ENCODE measurements around the gene FAHD1.
"Not testable (repeated sequence)": the region's sequence is repeated elsewhere in the genome, so short reads cannot be mapped to it uniquely, and the experiment has no call there.

The FAHD1 gene

GRCh38 chr16:1791943-1792812, 34.8 kb upstream of the FAHD1 start:
- Histone ChIP-seq H3K9ac (ENCODE audit: insufficient read length) (no peak overlapping the region), H3K9me3 (ENCODE audit: low read depth, low read length) (no peaks in the 10 kb centered on the region), H3K27ac (no peak overlapping the region), H3K4me3 (no peak overlapping the region), H3K36me3 (ENCODE audit: insufficient read depth, low read length) (no peaks in the 10 kb centered on the region; the same call in 1 of the 2 replicates)
- no peak for DNase-seq (ENCODE audit: low read depth, low spot score)
- no peak for TF ChIP-seq EZH2 (IDR thresholded peaks at IDR 0.05)
- TF ChIP-seq FOXP2 (optimal IDR thresholded peaks at IDR 0.05; ENCODE audit: control extremely low read depth, extremely low read length, insufficient read depth): no peak
- no peak for TF ChIP-seq POLR2AphosphoS5 (IDR thresholded peaks at IDR 0.05; ENCODE audit: borderline replicate concordance, low read depth, low read length)

- Histone ChIP-seq H3K27ac (no peak overlapping the region), H3K9ac (ENCODE audit: insufficient read length) (no peak overlapping the region), H3K36me3 (ENCODE audit: insufficient read depth, low read length) (no peaks in the 10 kb centered on the region; the same call in 1 of the 2 replicates), H3K4me3 (no peak overlapping the region), H3K9me3 (ENCODE audit: low read depth, low read length) (no peaks in the 10 kb centered on the region)
- no peak for DNase-seq (ENCODE audit: low read depth, low spot score)
- no peak for TF ChIP-seq POLR2AphosphoS5 (IDR thresholded peaks at IDR 0.05; ENCODE audit: borderline replicate concordance, low read depth, low read length)
- no peak for TF ChIP-seq EZH2 (IDR thresholded peaks at IDR 0.05)
- TF ChIP-seq FOXP2 (optimal IDR thresholded peaks at IDR 0.05; ENCODE audit: control extremely low read depth, extremely low read length, insufficient read depth): no peak
Observed at GRCh38 chr16:1792836-1793577, 34.0 kb upstream of the FAHD1 start.

- Histone ChIP-seq H3K4me3 (no peak within 1 kb of the TSS), H3K36me3 (ENCODE audit: insufficient read depth, low read length) (no peaks in the 10 kb centered on the region), H3K27ac (no peak within 1 kb of the TSS), H3K9ac (ENCODE audit: insufficient read length) (no peak within 1 kb of the TSS), H3K9me3 (ENCODE audit: low read depth, low read length) (no peaks in the 10 kb centered on the region)
- TF ChIP-seq EZH2 (IDR thresholded peaks at IDR 0.05) (no peak), FOXP2 (optimal IDR thresholded peaks at IDR 0.05; ENCODE audit: control extremely low read depth, extremely low read length, insufficient read depth) (no peak), POLR2AphosphoS5 (IDR thresholded peaks at IDR 0.05; ENCODE audit: borderline replicate concordance, low read depth, low read length) (no peak)
- DNase-seq (ENCODE audit: low read depth, low spot score): no peak
Observed at GRCh38 chr16:1793578-1794220, 33.3 kb upstream of the FAHD1 start, which contains the start of gene IGFALS. IGFALS (minus strand) TSS chr16:1793705; CDS start chr16:1793652, 53 bp downstream.

- Histone ChIP-seq H3K9me3 (ENCODE audit: low read depth, low read length) (no peaks in the 10 kb centered on the region), H3K36me3 (ENCODE audit: insufficient read depth, low read length) (no peaks in the 10 kb centered on the region), H3K9ac (ENCODE audit: insufficient read length) (no peak overlapping the region), H3K27ac (no peak overlapping the region), H3K4me3 (no peak overlapping the region)
- TF ChIP-seq POLR2AphosphoS5 (IDR thresholded peaks at IDR 0.05; ENCODE audit: borderline replicate concordance, low read depth, low read length) (no peak), FOXP2 (optimal IDR thresholded peaks at IDR 0.05; ENCODE audit: control extremely low read depth, extremely low read length, insufficient read depth) (no peak), EZH2 (IDR thresholded peaks at IDR 0.05) (no peak)
- DNase-seq (ENCODE audit: low read depth, low spot score): no peak
Observed at GRCh38 chr16:1794221-1794871, 32.7 kb upstream of the FAHD1 start.

GRCh38 chr16:1794908-1795666, 31.9 kb upstream of the FAHD1 start:
- DNase-seq (ENCODE audit: low read depth, low spot score): no peak
- Histone ChIP-seq H3K9me3 (ENCODE audit: low read depth, low read length) (no peaks in the 10 kb centered on the region), H3K9ac (ENCODE audit: insufficient read length) (no peak overlapping the region), H3K4me3 (no peak overlapping the region), H3K27ac (no peak overlapping the region), H3K36me3 (ENCODE audit: insufficient read depth, low read length) (no peaks in the 10 kb centered on the region)
- TF ChIP-seq POLR2AphosphoS5 (IDR thresholded peaks at IDR 0.05; ENCODE audit: borderline replicate concordance, low read depth, low read length) (no peak), EZH2 (IDR thresholded peaks at IDR 0.05) (no peak), FOXP2 (optimal IDR thresholded peaks at IDR 0.05; ENCODE audit: control extremely low read depth, extremely low read length, insufficient read depth) (no peak)

- not testable (repeated sequence) for H3K27ac ChIP-seq; H3K9ac ChIP-seq (ENCODE audit: insufficient read length); H3K36me3 ChIP-seq (ENCODE audit: insufficient read depth, low read length); H3K4me3 ChIP-seq; DNase-seq (ENCODE audit: low read depth, low spot score); H3K9me3 ChIP-seq (ENCODE audit: low read depth, low read length)
Observed at GRCh38 chr16:1799263-1799662, 27.7 kb upstream of the FAHD1 start.

- H3K9me3 ChIP-seq (ENCODE audit: low read depth, low read length): no peaks in the 10 kb centered on the region
- no peaks in the 10 kb centered on the region for H3K36me3 ChIP-seq (ENCODE audit: insufficient read depth, low read length)
- no peak overlapping the region for H3K4me3 ChIP-seq
- DNase-seq (ENCODE audit: low read depth, low spot score): no peak
- TF ChIP-seq FOXP2 (optimal IDR thresholded peaks at IDR 0.05; ENCODE audit: control extremely low read depth, extremely low read length, insufficient read depth) (no peak), POLR2AphosphoS5 (IDR thresholded peaks at IDR 0.05; ENCODE audit: borderline replicate concordance, low read depth, low read length) (no peak)
- no peak overlapping the region for H3K27ac ChIP-seq
- no peak overlapping the region for H3K9ac ChIP-seq (ENCODE audit: insufficient read length)
Observed at GRCh38 chr16:1800701-1801100, 26.3 kb upstream of the FAHD1 start.

Data from SK-N-MC (cell line).